Testis (tissue), 3 donors: Measurements from ENCODE around the gene RSL24D1. TPM values are rescaled to one million over a fixed set of nuclear protein-coding genes. Genes with fewer than 3 reads are reported as not detected.

Source experiments
- DNase-seq: peaks from one replicate; pipeline ENCODE4 v3.0.0-alpha.2; 2019
- H3K27ac ChIP-seq, 2 donors: fragments of 200-600 bp; sonication (generic); one replicate each; pipeline ENCODE4 v1.5.1; 2019
- H3K27me3 ChIP-seq: fragments of 200-600 bp; sonication (generic); one replicate; pipeline ENCODE4 v1.5.1; 2019
- H3K36me3 ChIP-seq: fragments of 200-600 bp; sonication (generic); one replicate; pipeline ENCODE4 v1.5.1; 2017; ENCODE audit warnings: low read depth; ENCODE audit errors: missing control alignments
- H3K4me1 ChIP-seq: fragments of 200-600 bp; sonication (generic); one replicate; pipeline ENCODE4 v1.5.1; 2019
- H3K4me3 ChIP-seq, 2 donors: fragments of 200-600 bp; sonication (generic); one replicate each; pipeline ENCODE4 v1.5.1; 2017 to 2019
- H3K9me3 ChIP-seq: fragments of 200-600 bp; sonication (generic); one replicate; pipeline ENCODE4 v1.5.1; 2017
- POLR2A ChIP-seq: fragments of 450-650 bp; IDR thresholded peaks from one replicate; pipeline ENCODE4 v1.6.1; 2017; ENCODE audit warnings: antibody characterized with exemption, mild to moderate bottlenecking, moderate library complexity
- WGBS, 2 donors: methylation state at CpG; one replicate each; pipeline ENCODE4 v1.1.5; 2018; 5-methylcytosine and 5-hydroxymethylcytosine counted together
- intact Hi-C: fragments of 100-400 bp; cut with DNase I; formaldehyde crosslinking; loops from one replicate; pipeline ENCODE4 v1.15.1; 2023; ENCODE audit warnings: low total_unique reads
- polyA plus RNA-seq: library from polyadenylated mRNA; stranded (reverse); fragments of 350-450 nt; fragmentation: Illumina TruSeq; extraction: RNeasy Lipid Tissue Mini Kit (QIAGEN cat#74804); gene quantifications from one replicate; pipeline ENCODE4 v1.2.3, GENCODE V29; 2014; ENCODE audit warnings: low read depth, low replicate concordance; ENCODE audit not compliant: insufficient read depth
- total RNA-seq, 2 donors: library from RNA; depleted of rRNA; stranded (reverse); fragments of >200 nt; gene quantifications; one replicate each; pipeline ENCODE4 v1.2.3, GENCODE V29; 2016
- TF ChIP-seq, protein P1 (sequence below), 3 experiments: fragments of 450-650 bp in 2 of 3; fragments of 200-600 bp in 1 of 3; sonication (generic) in 1 of 3; IDR thresholded peaks; one replicate each; pipeline ENCODE4 v1.5.1; 2016 to 2019; ENCODE audit warnings: antibody characterized with exemption in 3 of 3, mild to moderate bottlenecking in 2 of 3, moderate library complexity in 1 of 3

The RSL24D1 gene
- total and polyA plus RNA-seq, 3 donors from 2014 or later, result 47.2 to 62.7 (median 48.4) TPM

- Histone ChIP-seq H3K4me3 (no peak overlapping the region), H3K4me1 (no peaks in the 10 kb centered on the region), H3K36me3 (no peaks in the 10 kb centered on the region), H3K9me3 (no peaks in the 10 kb centered on the region), H3K27ac (no peak overlapping the region), H3K27me3 (no peaks in the 10 kb centered on the region)
- intact Hi-C loops, result no loop called here
- no peak for TF ChIP-seq POLR2A
- TF ChIP-seq, protein P1, sequence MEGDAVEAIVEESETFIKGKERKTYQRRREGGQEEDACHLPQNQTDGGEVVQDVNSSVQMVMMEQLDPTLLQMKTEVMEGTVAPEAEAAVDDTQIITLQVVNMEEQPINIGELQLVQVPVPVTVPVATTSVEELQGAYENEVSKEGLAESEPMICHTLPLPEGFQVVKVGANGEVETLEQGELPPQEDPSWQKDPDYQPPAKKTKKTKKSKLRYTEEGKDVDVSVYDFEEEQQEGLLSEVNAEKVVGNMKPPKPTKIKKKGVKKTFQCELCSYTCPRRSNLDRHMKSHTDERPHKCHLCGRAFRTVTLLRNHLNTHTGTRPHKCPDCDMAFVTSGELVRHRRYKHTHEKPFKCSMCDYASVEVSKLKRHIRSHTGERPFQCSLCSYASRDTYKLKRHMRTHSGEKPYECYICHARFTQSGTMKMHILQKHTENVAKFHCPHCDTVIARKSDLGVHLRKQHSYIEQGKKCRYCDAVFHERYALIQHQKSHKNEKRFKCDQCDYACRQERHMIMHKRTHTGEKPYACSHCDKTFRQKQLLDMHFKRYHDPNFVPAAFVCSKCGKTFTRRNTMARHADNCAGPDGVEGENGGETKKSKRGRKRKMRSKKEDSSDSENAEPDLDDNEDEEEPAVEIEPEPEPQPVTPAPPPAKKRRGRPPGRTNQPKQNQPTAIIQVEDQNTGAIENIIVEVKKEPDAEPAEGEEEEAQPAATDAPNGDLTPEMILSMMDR (IDR thresholded peaks at IDR 0.05), result no peak
- WGBS, 2 donors, result 78 to 88% methylated on average over 4 of the region's 4 CpGs
- DNase-seq, result no peak
Observed at GRCh38 chr15:55235546-55236036, 38.9 kb upstream of the RSL24D1 start.

DNA sequence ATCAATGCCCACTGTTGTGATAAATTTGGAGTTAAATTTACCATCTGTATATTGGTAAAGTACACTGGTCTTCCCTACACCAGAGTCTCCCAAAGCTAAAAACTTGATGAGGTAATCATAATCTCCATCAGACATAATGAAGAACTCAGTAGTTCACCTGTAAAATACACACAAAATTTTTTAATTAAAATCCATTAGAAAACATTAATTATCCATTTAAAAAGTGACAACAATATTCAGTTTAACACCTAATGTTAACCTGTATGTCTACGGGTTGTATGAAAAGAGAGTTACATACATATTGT lies 38.0 kb upstream of the RSL24D1 start:
- intact Hi-C loops, result no loop called here
- DNase-seq, result no peak
- Histone ChIP-seq H3K4me1 (no peaks in the 10 kb centered on the region), H3K36me3 (no peaks in the 10 kb centered on the region), H3K4me3 (no peak overlapping the region), H3K27me3 (no peaks in the 10 kb centered on the region), H3K27ac (no peak overlapping the region), H3K9me3 (no peaks in the 10 kb centered on the region)
- TF ChIP-seq, protein P1 (IDR thresholded peaks at IDR 0.05), result no peak
- no peak for TF ChIP-seq POLR2A
- 88 to 94% methylated on average over 1 of the region's 1 CpG for WGBS, 2 donors

DNA sequence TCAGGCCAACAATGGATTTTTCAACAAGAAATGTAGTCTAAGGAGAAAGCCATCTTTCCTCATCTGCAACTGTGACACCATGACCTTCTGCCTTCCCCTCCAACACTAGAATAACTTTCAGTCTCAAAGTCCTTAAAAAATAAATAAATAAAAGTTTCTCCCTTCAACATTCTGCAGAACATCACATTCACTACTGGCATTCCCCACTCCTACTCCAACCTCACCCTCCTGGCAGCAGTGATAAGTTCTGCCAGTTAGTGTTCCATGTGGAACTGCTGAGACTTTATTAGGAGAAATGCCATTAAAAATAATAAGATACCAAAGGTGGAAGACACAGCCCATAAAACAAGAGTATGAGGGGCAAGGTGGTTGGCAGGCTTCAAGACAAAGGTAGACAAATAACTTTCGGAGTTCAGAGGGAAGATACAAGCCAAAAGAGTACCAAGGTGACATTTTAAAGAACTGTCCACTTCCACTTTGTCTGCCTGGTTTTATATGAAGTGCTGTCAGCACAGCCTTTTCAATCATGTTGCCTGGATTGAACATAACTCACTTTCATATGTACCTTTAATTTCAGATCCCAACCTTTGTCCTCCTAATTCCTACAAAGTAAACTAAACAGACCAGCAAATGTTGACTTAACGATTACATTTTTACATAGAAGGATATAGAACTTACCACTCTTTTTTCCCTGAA lies 37.5 kb upstream of the RSL24D1 start:
- H3K27me3 ChIP-seq, result no peaks in the 10 kb centered on the region
- intact Hi-C loops, result no loop called here
- no peak for DNase-seq
- TF ChIP-seq POLR2A, result no peak
- TF ChIP-seq, protein P1 (IDR thresholded peaks at IDR 0.05), result no peak
- H3K27ac ChIP-seq, result no peak overlapping the region
- H3K4me3 ChIP-seq, result no peak overlapping the region
- H3K4me1 ChIP-seq, result no peaks in the 10 kb centered on the region
- WGBS, 2 donors, result 98 to 99% methylated on average over 2 of the region's 2 CpGs
- no peaks in the 10 kb centered on the region for H3K36me3 ChIP-seq
- no peaks in the 10 kb centered on the region for H3K9me3 ChIP-seq

DNA sequence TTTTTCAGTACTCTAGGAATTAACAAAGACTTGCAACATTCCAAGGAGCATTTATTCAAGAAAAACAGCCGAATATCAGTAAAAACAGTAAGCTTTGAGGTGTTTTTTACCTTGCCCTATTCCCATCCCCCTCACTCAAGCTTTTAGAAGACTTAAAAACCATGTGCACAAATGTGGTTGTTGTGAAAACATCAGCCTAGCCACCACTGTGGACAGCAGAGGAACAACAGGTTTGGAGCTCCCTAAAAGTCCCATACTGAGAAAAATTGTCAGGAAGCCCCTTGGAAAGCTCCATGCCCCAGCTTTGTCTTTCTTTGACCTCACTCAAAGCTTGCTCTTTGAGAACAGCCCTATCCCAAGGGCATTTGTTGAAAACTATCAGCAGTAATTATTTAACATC lies 34.7 kb upstream of the RSL24D1 start:
- intact Hi-C loops, result no loop called here
- H3K36me3 ChIP-seq, result no peaks in the 10 kb centered on the region
- no peaks in the 10 kb centered on the region for H3K4me1 ChIP-seq
- WGBS, 2 donors, result 98 to 100% methylated on average over 1 of the region's 1 CpG
- no peak for TF ChIP-seq POLR2A
- TF ChIP-seq, protein P1 (IDR thresholded peaks at IDR 0.05), result no peak
- H3K9me3 ChIP-seq, result no peaks in the 10 kb centered on the region
- no peaks in the 10 kb centered on the region for H3K27me3 ChIP-seq
- H3K27ac ChIP-seq, result no peak overlapping the region
- no peak overlapping the region for H3K4me3 ChIP-seq
- no peak for DNase-seq

GRCh38 chr15:55230953-55231352 lies 34.2 kb upstream of the RSL24D1 start:
- TF ChIP-seq POLR2A, result no peak
- TF ChIP-seq, protein P1 (IDR thresholded peaks at IDR 0.05), result no peak
- Histone ChIP-seq H3K4me3 (no peak overlapping the region), H3K4me1 (no peaks in the 10 kb centered on the region), H3K27ac (no peak overlapping the region), H3K9me3 (no peaks in the 10 kb centered on the region), H3K27me3 (no peaks in the 10 kb centered on the region), H3K36me3 (no peaks in the 10 kb centered on the region)
- intact Hi-C loops, result no loop called here
- no peak for DNase-seq
- WGBS, 2 donors, result 93% methylated on average over 1 of the region's 1 CpG
